Esophagus muscularis mucosa (tissue), 4 donors: ENCODE data around the gene KRT86. TPM values are rescaled to one million over a fixed set of nuclear protein-coding genes. Genes with fewer than 3 reads are reported as not detected.

Experiments used
- DNase-seq: peaks from one replicate; pipeline ENCODE4 v3.0.0-alpha.2; 2017; ENCODE audit errors: extremely low spot score
- H3K27ac ChIP-seq, 4 donors: fragments of 200-600 bp; sonication (generic); replicated peaks in 1 of 4; 1 replicate in 3 of 4; 2 replicates in 1 of 4; pipeline ENCODE4 v1.5.1; 2016 to 2019; ENCODE audit warnings: mild to moderate bottlenecking in 1 of 4
- H3K27me3 ChIP-seq, 4 donors: fragments of 200-600 bp; sonication (generic); one replicate each; pipeline versions ENCODE4 v1.5.1 to v1.6.0; 2016 to 2019
- H3K36me3 ChIP-seq, 4 donors: fragments of 200-600 bp; sonication (generic); one replicate each; pipeline ENCODE4 v1.5.1; 2016 to 2019
- H3K4me1 ChIP-seq, 4 donors: fragments of 200-600 bp; sonication (generic); one replicate each; pipeline ENCODE4 v1.5.1; 2016 to 2019
- H3K4me3 ChIP-seq, 4 donors: fragments of 200-600 bp; sonication (generic); 1 replicate in 2 of 4; 2 replicates in 2 of 4; pipeline ENCODE4 v1.5.1; 2016 to 2019; ENCODE audit warnings: mild to moderate bottlenecking in 4 of 4, moderate library complexity in 1 of 4
- H3K9me3 ChIP-seq, 4 donors: fragments of 200-600 bp; sonication (generic); 1 replicate in 3 of 4; 2 replicates in 1 of 4; pipeline ENCODE4 v1.5.1; 2016 to 2019
- CTCF ChIP-seq, 3 experiments: fragments of 200-600 bp in 2 of 3; fragments of 450-650 bp in 1 of 3; sonication (generic) in 2 of 3; IDR thresholded peaks; one replicate each; pipeline ENCODE4 v1.5.1; 2017 to 2019; ENCODE audit warnings: antibody characterized with exemption in 3 of 3, mild to moderate bottlenecking in 2 of 3, moderate library complexity in 1 of 3
- EP300 ChIP-seq: sonication (generic); formaldehyde crosslinking; IDR thresholded peaks from one replicate; pipeline ENCODE4 v1.6.1; 2017; ENCODE audit warnings: antibody characterized with exemption
- POLR2A ChIP-seq: fragments of 450-650 bp; IDR thresholded peaks from one replicate; pipeline ENCODE4 v1.6.1; 2017; ENCODE audit warnings: antibody characterized with exemption, moderate library complexity, mild to moderate bottlenecking, low read depth
- POLR2AphosphoS5 ChIP-seq, 2 donors: sonication (generic); formaldehyde crosslinking; IDR thresholded peaks; one replicate each; pipeline ENCODE4 v1.6.1; 2017; ENCODE audit warnings: antibody characterized with exemption in 2 of 2
- WGBS: methylation state at CpG from one replicate; pipeline ENCODE4 v1.1.5; 2018; 5-methylcytosine and 5-hydroxymethylcytosine counted together
- intact Hi-C: fragments of 100-400 bp; cut with DNase I; formaldehyde crosslinking; loops from one replicate; pipeline ENCODE4 v1.15.1; 2023
- total RNA-seq, 4 donors: library from RNA; depleted of rRNA; stranded (reverse); fragments of >200 nt; gene quantifications; one replicate each; pipeline versions ENCODE4 v1.1.0 to v1.2.1, GENCODE V29; 2016

Gene KRT86
- total RNA-seq, 4 donors from 2014 or later: 0.29 to 0.33 TPM; not detected in 2

DNA sequence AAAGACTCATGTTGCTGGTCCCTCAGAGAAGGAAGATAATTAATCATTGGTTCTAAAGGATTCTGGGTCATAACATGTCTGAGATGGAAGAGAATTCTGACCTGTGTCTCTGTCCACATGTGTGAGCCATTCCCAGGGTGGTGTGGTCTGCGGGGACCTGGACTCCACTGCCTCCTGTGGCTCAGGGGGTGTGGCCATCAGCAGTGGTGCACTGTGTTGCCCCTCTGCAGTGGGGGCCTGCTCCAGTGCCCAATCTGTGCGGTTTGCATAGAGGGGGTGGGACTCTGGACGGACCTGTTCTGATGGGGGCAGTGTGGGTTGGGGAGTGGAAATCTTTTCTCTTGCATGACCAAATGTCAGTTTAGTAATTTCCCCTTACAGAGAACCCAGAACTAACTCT, 79.3 kb downstream of the KRT86 start:
- intact Hi-C loops: no loop called here
- Histone ChIP-seq H3K27me3 (peaks cover 0 to 24% (median 0%) of the 10 kb centered on the region in 4 donors), H3K27ac (no peak overlapping the region), H3K36me3 (no peaks in the 10 kb centered on the region), H3K4me1 (peaks cover 0 to 10% (median 0%) of the 10 kb centered on the region in 4 donors), H3K9me3 (no peaks in the 10 kb centered on the region), H3K4me3 (no peak overlapping the region)
- WGBS: 70% methylated on average over 2 of the region's 3 CpGs
- TF ChIP-seq CTCF (IDR thresholded peaks at IDR 0.05): no peak
- no peak for DNase-seq

DNA sequence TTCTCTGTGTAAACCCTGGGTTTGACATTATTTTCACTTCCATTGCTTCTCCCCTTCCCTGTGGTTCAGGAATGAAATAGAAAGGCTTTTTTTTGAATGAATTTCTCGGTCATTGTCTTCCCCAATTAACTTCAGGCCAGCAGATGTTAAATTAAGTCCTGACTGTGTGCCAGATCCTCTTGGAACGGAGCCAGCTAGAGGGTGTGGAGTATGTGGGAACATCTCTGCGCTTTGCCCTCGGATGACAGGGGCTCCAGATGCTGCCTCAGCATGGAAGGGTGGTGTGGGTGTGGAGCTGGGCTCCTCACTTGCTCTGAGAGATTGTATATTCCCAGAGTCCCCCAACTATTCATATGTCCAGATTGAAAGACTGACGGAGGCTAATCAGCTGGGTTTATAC, 79.8 kb downstream of the KRT86 start:
- WGBS: 35% methylated on average over 5 of the region's 5 CpGs
- no peak overlapping the region for H3K27ac ChIP-seq
- peaks cover 0 to 26% (median 0%) of the 10 kb centered on the region in 4 donors for H3K27me3 ChIP-seq
- H3K4me3 ChIP-seq: no peak overlapping the region
- H3K4me1 ChIP-seq: peaks cover 0 to 10% (median 0%) of the 10 kb centered on the region in 4 donors
- no peaks in the 10 kb centered on the region for H3K9me3 ChIP-seq
- H3K36me3 ChIP-seq: no peaks in the 10 kb centered on the region
- TF ChIP-seq POLR2A: no peak
- no peak for TF ChIP-seq CTCF (IDR thresholded peaks at IDR 0.05)
- TF ChIP-seq EP300: no peak
- TF ChIP-seq POLR2AphosphoS5 (IDR thresholded peaks at IDR 0.05): no peak
- DNase-seq: no peak
- intact Hi-C loops: no loop called here

- Histone ChIP-seq H3K27me3 (peaks cover 0 to 26% (median 0%) of the 10 kb centered on the region in 4 donors), H3K4me1 (peaks cover 0 to 10% (median 0%) of the 10 kb centered on the region in 4 donors), H3K36me3 (no peaks in the 10 kb centered on the region), H3K27ac (no peak overlapping the region), H3K9me3 (no peaks in the 10 kb centered on the region), H3K4me3 (no peak overlapping the region)
- no peak for DNase-seq
- WGBS: 98% methylated on average over 8 of the region's 8 CpGs
- intact Hi-C loops: no loop called here
- no peak for TF ChIP-seq CTCF (IDR thresholded peaks at IDR 0.05)
- TF ChIP-seq EP300: no peak
- TF ChIP-seq POLR2AphosphoS5 (IDR thresholded peaks at IDR 0.05): no peak
- no peak for TF ChIP-seq POLR2A
Measured at GRCh38 chr12:52355176-52355575, 80.7 kb downstream of the KRT86 start.

GRCh38 chr12:52356031-52356761, 81.8 kb downstream of the KRT86 start:
- Histone ChIP-seq H3K4me3 (no peak overlapping the region), H3K27me3 (peaks cover 0 to 26% (median 0%) of the 10 kb centered on the region in 4 donors), H3K36me3 (no peaks in the 10 kb centered on the region), H3K9me3 (no peaks in the 10 kb centered on the region), H3K27ac (no peak overlapping the region), H3K4me1 (peaks cover 0 to 5% (median 0%) of the 10 kb centered on the region in 4 donors)
- no peak for DNase-seq
- WGBS: 91% methylated on average over 53 of the region's 56 CpGs
- TF ChIP-seq EP300 (no peak), CTCF (IDR thresholded peaks at IDR 0.05) (no peak), POLR2AphosphoS5 (IDR thresholded peaks at IDR 0.05) (no peak), POLR2A (no peak)
- intact Hi-C loops: no loop called here
